ENCODE data around the gene LCN15. TPM values are rescaled to one million over a fixed set of nuclear protein-coding genes. Genes with fewer than 3 reads are reported as not detected.

LCN15 gene
- total and polyA plus RNA-seq, 2 experiments from 2014 or later: 0.76 to 0.90 TPM

- no peaks in the 10 kb centered on the region for H3K79me2 ChIP-seq (replicated peaks; ENCODE audit: insufficient read depth)
- no peak overlapping the region for H3K27ac Mint-ChIP-seq
- peaks cover 12% of the 10 kb centered on the region for H3K4me1 Mint-ChIP-seq
- H3F3A ChIP-seq (replicated peaks; ENCODE audit: low read depth): 0 out of 2 replicates have a peak, but pooled peaks cover 7% of the 10 kb centered on the region
- no peak overlapping the region for H3K27ac ChIP-seq (ENCODE audit: low read depth)
- no peak overlapping the region for H3K4me3 ChIP-seq
- H3K9me2 ChIP-seq (ENCODE audit: insufficient read depth): no peaks in the 10 kb centered on the region
- TF ChIP-seq ZNF331 (CRISPR knock-in tag; IDR thresholded peaks at IDR 0.05; ENCODE audit: low read depth) (no peak), EZH2phosphoT487 (IDR thresholded peaks at IDR 0.05; ENCODE audit: unreplicated experiment) (no peak), REST (IDR thresholded peaks at IDR 0.05; ENCODE audit: unreplicated experiment) (no peak), POLR2AphosphoS5 (IDR thresholded peaks at IDR 0.05; ENCODE audit: low read depth) (no peak), NANOG (IDR thresholded peaks at IDR 0.05; ENCODE audit: borderline replicate concordance) (no peak), STAT1 (IDR thresholded peaks at IDR 0.05; ENCODE audit: unreplicated experiment) (no peak), EZH2 (IDR thresholded peaks at IDR 0.05; ENCODE audit: low read depth, unreplicated experiment) (no peak), JUNB (IDR thresholded peaks at IDR 0.05; ENCODE audit: unreplicated experiment) (no peak), ZNF114 (CRISPR knock-in tag; IDR thresholded peaks at IDR 0.05) (no peak), CREB1 (CRISPR knock-in tag; IDR thresholded peaks at IDR 0.05; ENCODE audit: low read depth) (no peak)
- TF ChIP-seq, protein P1, sequence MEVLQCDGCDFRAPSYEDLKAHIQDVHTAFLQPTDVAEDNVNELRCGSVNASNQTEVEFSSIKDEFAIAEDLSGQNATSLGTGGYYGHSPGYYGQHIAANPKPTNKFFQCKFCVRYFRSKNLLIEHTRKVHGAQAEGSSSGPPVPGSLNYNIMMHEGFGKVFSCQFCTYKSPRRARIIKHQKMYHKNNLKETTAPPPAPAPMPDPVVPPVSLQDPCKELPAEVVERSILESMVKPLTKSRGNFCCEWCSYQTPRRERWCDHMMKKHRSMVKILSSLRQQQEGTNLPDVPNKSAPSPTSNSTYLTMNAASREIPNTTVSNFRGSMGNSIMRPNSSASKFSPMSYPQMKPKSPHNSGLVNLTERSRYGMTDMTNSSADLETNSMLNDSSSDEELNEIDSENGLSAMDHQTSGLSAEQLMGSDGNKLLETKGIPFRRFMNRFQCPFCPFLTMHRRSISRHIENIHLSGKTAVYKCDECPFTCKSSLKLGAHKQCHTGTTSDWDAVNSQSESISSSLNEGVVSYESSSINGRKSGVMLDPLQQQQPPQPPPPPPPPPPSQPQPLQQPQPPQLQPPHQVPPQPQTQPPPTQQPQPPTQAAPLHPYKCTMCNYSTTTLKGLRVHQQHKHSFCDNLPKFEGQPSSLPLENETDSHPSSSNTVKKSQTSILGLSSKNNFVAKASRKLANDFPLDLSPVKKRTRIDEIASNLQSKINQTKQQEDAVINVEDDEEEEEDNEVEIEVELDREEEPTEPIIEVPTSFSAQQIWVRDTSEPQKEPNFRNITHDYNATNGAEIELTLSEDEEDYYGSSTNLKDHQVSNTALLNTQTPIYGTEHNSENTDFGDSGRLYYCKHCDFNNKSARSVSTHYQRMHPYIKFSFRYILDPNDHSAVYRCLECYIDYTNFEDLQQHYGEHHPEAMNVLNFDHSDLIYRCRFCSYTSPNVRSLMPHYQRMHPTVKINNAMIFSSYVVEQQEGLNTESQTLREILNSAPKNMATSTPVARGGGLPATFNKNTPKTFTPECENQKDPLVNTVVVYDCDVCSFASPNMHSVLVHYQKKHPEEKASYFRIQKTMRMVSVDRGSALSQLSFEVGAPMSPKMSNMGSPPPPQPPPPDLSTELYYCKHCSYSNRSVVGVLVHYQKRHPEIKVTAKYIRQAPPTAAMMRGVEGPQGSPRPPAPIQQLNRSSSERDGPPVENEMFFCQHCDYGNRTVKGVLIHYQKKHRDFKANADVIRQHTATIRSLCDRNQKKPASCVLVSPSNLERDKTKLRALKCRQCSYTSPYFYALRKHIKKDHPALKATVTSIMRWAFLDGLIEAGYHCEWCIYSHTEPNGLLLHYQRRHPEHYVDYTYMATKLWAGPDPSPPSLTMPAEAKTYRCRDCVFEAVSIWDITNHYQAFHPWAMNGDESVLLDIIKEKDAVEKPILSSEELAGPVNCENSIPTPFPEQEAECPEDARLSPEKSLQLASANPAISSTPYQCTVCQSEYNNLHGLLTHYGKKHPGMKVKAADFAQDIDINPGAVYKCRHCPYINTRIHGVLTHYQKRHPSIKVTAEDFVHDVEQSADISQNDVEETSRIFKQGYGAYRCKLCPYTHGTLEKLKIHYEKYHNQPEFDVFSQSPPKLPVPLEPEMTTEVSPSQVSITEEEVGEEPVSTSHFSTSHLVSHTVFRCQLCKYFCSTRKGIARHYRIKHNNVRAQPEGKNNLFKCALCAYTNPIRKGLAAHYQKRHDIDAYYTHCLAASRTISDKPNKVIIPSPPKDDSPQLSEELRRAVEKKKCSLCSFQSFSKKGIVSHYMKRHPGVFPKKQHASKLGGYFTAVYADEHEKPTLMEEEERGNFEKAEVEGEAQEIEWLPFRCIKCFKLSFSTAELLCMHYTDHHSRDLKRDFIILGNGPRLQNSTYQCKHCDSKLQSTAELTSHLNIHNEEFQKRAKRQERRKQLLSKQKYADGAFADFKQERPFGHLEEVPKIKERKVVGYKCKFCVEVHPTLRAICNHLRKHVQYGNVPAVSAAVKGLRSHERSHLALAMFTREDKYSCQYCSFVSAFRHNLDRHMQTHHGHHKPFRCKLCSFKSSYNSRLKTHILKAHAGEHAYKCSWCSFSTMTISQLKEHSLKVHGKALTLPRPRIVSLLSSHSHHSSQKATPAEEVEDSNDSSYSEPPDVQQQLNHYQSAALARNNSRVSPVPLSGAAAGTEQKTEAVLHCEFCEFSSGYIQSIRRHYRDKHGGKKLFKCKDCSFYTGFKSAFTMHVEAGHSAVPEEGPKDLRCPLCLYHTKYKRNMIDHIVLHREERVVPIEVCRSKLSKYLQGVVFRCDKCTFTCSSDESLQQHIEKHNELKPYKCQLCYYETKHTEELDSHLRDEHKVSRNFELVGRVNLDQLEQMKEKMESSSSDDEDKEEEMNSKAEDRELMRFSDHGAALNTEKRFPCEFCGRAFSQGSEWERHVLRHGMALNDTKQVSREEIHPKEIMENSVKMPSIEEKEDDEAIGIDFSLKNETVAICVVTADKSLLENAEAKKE (CRISPR knock-in tag; IDR thresholded peaks at IDR 0.05): no peak
- TF ChIP-seq, protein P2, sequence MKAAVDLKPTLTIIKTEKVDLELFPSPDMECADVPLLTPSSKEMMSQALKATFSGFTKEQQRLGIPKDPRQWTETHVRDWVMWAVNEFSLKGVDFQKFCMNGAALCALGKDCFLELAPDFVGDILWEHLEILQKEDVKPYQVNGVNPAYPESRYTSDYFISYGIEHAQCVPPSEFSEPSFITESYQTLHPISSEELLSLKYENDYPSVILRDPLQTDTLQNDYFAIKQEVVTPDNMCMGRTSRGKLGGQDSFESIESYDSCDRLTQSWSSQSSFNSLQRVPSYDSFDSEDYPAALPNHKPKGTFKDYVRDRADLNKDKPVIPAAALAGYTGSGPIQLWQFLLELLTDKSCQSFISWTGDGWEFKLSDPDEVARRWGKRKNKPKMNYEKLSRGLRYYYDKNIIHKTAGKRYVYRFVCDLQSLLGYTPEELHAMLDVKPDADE (IDR thresholded peaks at IDR 0.05): no peak
- TF ChIP-seq, protein P3, sequence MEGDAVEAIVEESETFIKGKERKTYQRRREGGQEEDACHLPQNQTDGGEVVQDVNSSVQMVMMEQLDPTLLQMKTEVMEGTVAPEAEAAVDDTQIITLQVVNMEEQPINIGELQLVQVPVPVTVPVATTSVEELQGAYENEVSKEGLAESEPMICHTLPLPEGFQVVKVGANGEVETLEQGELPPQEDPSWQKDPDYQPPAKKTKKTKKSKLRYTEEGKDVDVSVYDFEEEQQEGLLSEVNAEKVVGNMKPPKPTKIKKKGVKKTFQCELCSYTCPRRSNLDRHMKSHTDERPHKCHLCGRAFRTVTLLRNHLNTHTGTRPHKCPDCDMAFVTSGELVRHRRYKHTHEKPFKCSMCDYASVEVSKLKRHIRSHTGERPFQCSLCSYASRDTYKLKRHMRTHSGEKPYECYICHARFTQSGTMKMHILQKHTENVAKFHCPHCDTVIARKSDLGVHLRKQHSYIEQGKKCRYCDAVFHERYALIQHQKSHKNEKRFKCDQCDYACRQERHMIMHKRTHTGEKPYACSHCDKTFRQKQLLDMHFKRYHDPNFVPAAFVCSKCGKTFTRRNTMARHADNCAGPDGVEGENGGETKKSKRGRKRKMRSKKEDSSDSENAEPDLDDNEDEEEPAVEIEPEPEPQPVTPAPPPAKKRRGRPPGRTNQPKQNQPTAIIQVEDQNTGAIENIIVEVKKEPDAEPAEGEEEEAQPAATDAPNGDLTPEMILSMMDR (conservative IDR thresholded peaks at IDR 0.05; ENCODE audit: low read depth in 2 of 2): no peak
- H3K27me3 Mint-ChIP-seq (ENCODE audit: insufficient read depth, low read depth, poor library complexity): peaks cover 12% of the 10 kb centered on the region
- H4K20me1 ChIP-seq (replicated peaks; ENCODE audit: insufficient read depth): no peaks in the 10 kb centered on the region
- no peak overlapping the region for H3K4me3 Mint-ChIP-seq
- H3K36me3 ChIP-seq (ENCODE audit: insufficient read depth): no peaks in the 10 kb centered on the region; the same call in 1 of the 2 replicates
- no peak overlapping the region for H2AFZ ChIP-seq
- peaks cover 9% of the 10 kb centered on the region for H3K36me3 Mint-ChIP-seq (ENCODE audit: low read depth)
- no peak for ATAC-seq
- no peak overlapping the region for H3K4me2 ChIP-seq
- no peaks in the 10 kb centered on the region for H3K27me3 ChIP-seq (ENCODE audit: insufficient read depth)
- DNase-seq (ENCODE audit: low spot score): no peak
- H3K9me3 Mint-ChIP-seq: peaks cover 20% of the 10 kb centered on the region
- H3K4me1 ChIP-seq (ENCODE audit: insufficient read depth): no peaks in the 10 kb centered on the region
Observed at GRCh38 chr9:136771907-136772415, 7.6 kb upstream of the LCN15 start.
